H9 (cell line): ENCODE measurements around the gene PROCR. TPM values are rescaled to one million over a fixed set of nuclear protein-coding genes. Genes with fewer than 3 reads are reported as not detected.

Experiments
- DNase-seq: peaks from one replicate; pipeline ENCODE4 v3.0.0-alpha.2; 2017
- H2AFZ ChIP-seq: one replicate; pipeline ENCODE4 v1.6.1; 2013; ENCODE audit warnings: mild to moderate bottlenecking, low read length, control low read depth, moderate library complexity
- H2AK5ac ChIP-seq: 2 replicates; pipeline ENCODE4 v1.6.1; 2013; ENCODE audit warnings: low read length, control low read depth, mixed read lengths; ENCODE audit not compliant: insufficient read length
- H2BK120ac ChIP-seq: one replicate; pipeline ENCODE4 v1.6.1; 2013; ENCODE audit warnings: low read depth, mild to moderate bottlenecking, low read length, control low read depth, inconsistent platforms; ENCODE audit not compliant: poor library complexity, severe bottlenecking
- H2BK12ac ChIP-seq: 2 replicates; pipeline ENCODE4 v1.6.1; 2013; ENCODE audit warnings: low read length, control low read depth, mixed read lengths, low read depth; ENCODE audit not compliant: insufficient read length
- H2BK15ac ChIP-seq: 2 replicates; pipeline ENCODE4 v1.6.1; 2013; ENCODE audit warnings: low read depth, low read length, control low read depth
- H2BK20ac ChIP-seq: one replicate; pipeline ENCODE4 v1.6.1; 2013; ENCODE audit warnings: low read depth, mild to moderate bottlenecking, low read length, control low read depth, inconsistent platforms; ENCODE audit not compliant: poor library complexity, severe bottlenecking
- H2BK5ac ChIP-seq: 2 replicates; pipeline ENCODE4 v1.6.1; 2013; ENCODE audit warnings: low read length, control low read depth, mixed read lengths; ENCODE audit not compliant: insufficient read length
- H3K14ac ChIP-seq: 2 replicates; pipeline ENCODE4 v1.6.1; 2013; ENCODE audit warnings: low read length, control low read depth; ENCODE audit not compliant: insufficient read depth
- H3K18ac ChIP-seq: 2 replicates; pipeline ENCODE4 v1.6.1; 2013; ENCODE audit warnings: low read depth, mild to moderate bottlenecking, mixed read lengths, low read length, control low read depth; ENCODE audit not compliant: insufficient read length
- H3K23ac ChIP-seq: 2 replicates; pipeline ENCODE4 v1.6.1; 2013; ENCODE audit warnings: low read length, control low read depth, mixed read lengths, low read depth; ENCODE audit not compliant: insufficient read length
- H3K23me2 ChIP-seq: 2 replicates; pipeline ENCODE4 v1.6.1; 2013; ENCODE audit warnings: low read depth, mild to moderate bottlenecking, mixed read lengths, low read length, control low read depth; ENCODE audit not compliant: insufficient read length, poor library complexity, severe bottlenecking
- H3K27ac ChIP-seq: 2 replicates; pipeline ENCODE4 v1.5.1; 2013; ENCODE audit warnings: low read length, control low read depth, mixed read lengths, low read depth; ENCODE audit not compliant: insufficient read length
- H3K27me3 ChIP-seq: 2 replicates; pipeline ENCODE4 v1.6.1; 2013; ENCODE audit warnings: low read length, control low read depth, inconsistent platforms; ENCODE audit not compliant: insufficient read depth
- H3K4ac ChIP-seq: 2 replicates; pipeline ENCODE4 v1.6.1; 2013; ENCODE audit warnings: low read depth, mild to moderate bottlenecking, control low read depth, inconsistent platforms, low read length, moderate library complexity
- H3K4me1 ChIP-seq: 2 replicates; pipeline ENCODE4 v1.6.1; 2013; ENCODE audit warnings: low read length, control low read depth, inconsistent platforms; ENCODE audit not compliant: insufficient read depth
- H3K4me2 ChIP-seq: 2 replicates; pipeline ENCODE4 v1.6.1; 2013; ENCODE audit warnings: low read length, control low read depth, mixed read lengths; ENCODE audit not compliant: insufficient read length, insufficient read depth
- H3K56ac ChIP-seq: 2 replicates; pipeline ENCODE4 v1.6.1; 2013; ENCODE audit warnings: low read depth, mild to moderate bottlenecking, mixed read lengths, low read length, control low read depth; ENCODE audit not compliant: insufficient read length
- H3K79me1 ChIP-seq: 2 replicates; pipeline ENCODE4 v1.6.1; 2013; ENCODE audit warnings: low read depth, mild to moderate bottlenecking, moderate library complexity, low read length, control low read depth, inconsistent platforms; ENCODE audit not compliant: insufficient read depth, poor library complexity, severe bottlenecking
- H3K79me2 ChIP-seq: 2 replicates; pipeline ENCODE4 v1.6.1; 2013; ENCODE audit warnings: low read length, control low read depth, inconsistent platforms; ENCODE audit not compliant: insufficient read depth
- H3K9ac ChIP-seq: 2 replicates; pipeline ENCODE4 v1.6.1; 2013; ENCODE audit warnings: low read length, control low read depth, mixed read lengths; ENCODE audit not compliant: insufficient read length; ENCODE audit errors: extremely low read depth
- H3K9me3 ChIP-seq: one replicate; pipeline ENCODE4 v1.6.1; 2013; ENCODE audit warnings: low read depth, low read length, inconsistent platforms; ENCODE audit not compliant: control insufficient read depth
- H3T11ph ChIP-seq: one replicate; pipeline ENCODE4 v1.6.1; 2013; ENCODE audit warnings: mild to moderate bottlenecking, low read length, control low read depth, inconsistent platforms
- H4K20me1 ChIP-seq: one replicate; pipeline ENCODE4 v1.6.1; 2013; ENCODE audit not compliant: control insufficient read depth, insufficient read length, insufficient read depth
- H4K5ac ChIP-seq: 2 replicates; pipeline ENCODE4 v1.6.1; 2013; ENCODE audit warnings: low read depth, mild to moderate bottlenecking, mixed read lengths, low read length, control low read depth; ENCODE audit not compliant: insufficient read length
- H4K8ac ChIP-seq: replicated peaks from 2 replicates; pipeline ENCODE4 v1.6.1; 2013; ENCODE audit warnings: low read length, control low read depth, mixed read lengths, low read depth; ENCODE audit not compliant: insufficient read length
- H4K91ac ChIP-seq: 2 replicates; pipeline ENCODE4 v1.6.1; 2013; ENCODE audit warnings: low read depth, mild to moderate bottlenecking, moderate library complexity, mixed read lengths, low read length, control low read depth; ENCODE audit not compliant: insufficient read length
- H3K27ac Mint-ChIP-seq, 3 experiments: 2 replicates in 2 of 3; 3 replicates in 1 of 3; pipeline ENCODE4 v1.8.0; 2020 to 2021; ENCODE audit warnings: mixed read lengths in 3 of 3, mild to moderate bottlenecking in 1 of 3, moderate library complexity in 1 of 3
- H3K27me3 Mint-ChIP-seq: 2 replicates; pipeline ENCODE4 v1.8.0; 2021; ENCODE audit warnings: low read depth, mild to moderate bottlenecking, moderate library complexity, mixed read lengths
- H3K36me3 Mint-ChIP-seq, 3 experiments: 2 replicates in 2 of 3; 3 replicates in 1 of 3; pipeline ENCODE4 v1.8.0; 2020 to 2021; ENCODE audit warnings: low read depth in 3 of 3, mixed read lengths in 3 of 3; ENCODE audit not compliant: insufficient read depth in 1 of 3
- H3K4me1 Mint-ChIP-seq, 2 experiments: 2 replicates each; pipeline ENCODE4 v1.8.0; 2020; ENCODE audit warnings: mixed read lengths in 2 of 2
- H3K4me3 Mint-ChIP-seq, 2 experiments: 2 replicates in 1 of 2; 3 replicates in 1 of 2; pipeline ENCODE4 v1.8.0; 2020 to 2021; ENCODE audit warnings: mild to moderate bottlenecking in 2 of 2, mixed read lengths in 2 of 2, moderate library complexity in 1 of 2
- H3K9me3 Mint-ChIP-seq, 2 experiments: 2 replicates in 1 of 2; 3 replicates in 1 of 2; pipeline ENCODE4 v1.8.0; 2020; ENCODE audit warnings: mild to moderate bottlenecking in 2 of 2, mixed read lengths in 2 of 2, moderate library complexity in 1 of 2
- WGBS: extraction: QIAGEN DNeasy Blood & Tissue Kit; methylation state at CpG from one replicate; pipeline ENCODE4 v1.1.7; 2013; ENCODE audit warnings: missing lambda C conversion rate, low lambda C conversion rate, mixed read lengths; ENCODE audit not compliant: insufficient read length; ENCODE audit errors: extremely low coverage; 5-methylcytosine and 5-hydroxymethylcytosine counted together
- total RNA-seq: library from RNA; stranded (reverse); gene quantifications from 2 replicates; pipeline ENCODE4 v1.2.1, GENCODE V29; 2021
- TF ChIP-seq, protein P1 (sequence below): fragments of 200-600 bp; sonication (generic); conservative IDR thresholded peaks from 3 replicates; pipeline ENCODE4 v1.8.0; 2021; ENCODE audit warnings: antibody characterized with exemption, mild to moderate bottlenecking

The PROCR gene
- total RNA-seq, 1 experiment from 2014 or later: 6.4 TPM

DNA sequence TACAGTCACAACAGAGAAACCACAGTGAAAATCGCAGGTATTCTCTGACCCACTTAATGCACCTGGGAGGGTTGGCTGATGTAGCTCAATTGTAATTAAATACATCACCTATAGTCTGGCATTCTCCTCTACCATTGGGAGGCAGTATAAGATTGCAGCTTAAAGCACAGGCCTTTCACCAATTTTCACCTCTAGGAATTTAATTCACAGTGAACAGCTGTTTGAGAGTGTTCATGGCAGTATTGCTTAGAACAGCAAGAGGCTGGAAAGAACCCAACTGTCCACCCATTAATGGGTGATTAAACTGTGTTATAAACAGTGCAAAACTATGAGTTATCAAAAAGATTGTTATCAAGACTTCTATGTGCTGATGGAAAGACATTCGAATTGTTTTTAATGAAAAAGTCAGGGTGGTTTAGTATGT, 26.7 kb upstream of the PROCR start:
- H3K18ac ChIP-seq: no peak overlapping the region
- no peaks in the 10 kb centered on the region for H3K27me3 ChIP-seq
- DNase-seq: no peak
- H3K79me1 ChIP-seq: no peaks in the 10 kb centered on the region
- no peak overlapping the region for H4K91ac ChIP-seq
- no peak overlapping the region for H2BK120ac ChIP-seq
- H2BK15ac ChIP-seq: no peak overlapping the region
- no peak overlapping the region for H2BK5ac ChIP-seq
- H3K23ac ChIP-seq: no peak overlapping the region
- H2BK20ac ChIP-seq: no peak overlapping the region
- no peak overlapping the region for H3K27ac ChIP-seq
- peaks cover 2% of the 10 kb centered on the region; the same call in 1 of the 2 replicates for H3K4me1 ChIP-seq
- TF ChIP-seq, protein P1, sequence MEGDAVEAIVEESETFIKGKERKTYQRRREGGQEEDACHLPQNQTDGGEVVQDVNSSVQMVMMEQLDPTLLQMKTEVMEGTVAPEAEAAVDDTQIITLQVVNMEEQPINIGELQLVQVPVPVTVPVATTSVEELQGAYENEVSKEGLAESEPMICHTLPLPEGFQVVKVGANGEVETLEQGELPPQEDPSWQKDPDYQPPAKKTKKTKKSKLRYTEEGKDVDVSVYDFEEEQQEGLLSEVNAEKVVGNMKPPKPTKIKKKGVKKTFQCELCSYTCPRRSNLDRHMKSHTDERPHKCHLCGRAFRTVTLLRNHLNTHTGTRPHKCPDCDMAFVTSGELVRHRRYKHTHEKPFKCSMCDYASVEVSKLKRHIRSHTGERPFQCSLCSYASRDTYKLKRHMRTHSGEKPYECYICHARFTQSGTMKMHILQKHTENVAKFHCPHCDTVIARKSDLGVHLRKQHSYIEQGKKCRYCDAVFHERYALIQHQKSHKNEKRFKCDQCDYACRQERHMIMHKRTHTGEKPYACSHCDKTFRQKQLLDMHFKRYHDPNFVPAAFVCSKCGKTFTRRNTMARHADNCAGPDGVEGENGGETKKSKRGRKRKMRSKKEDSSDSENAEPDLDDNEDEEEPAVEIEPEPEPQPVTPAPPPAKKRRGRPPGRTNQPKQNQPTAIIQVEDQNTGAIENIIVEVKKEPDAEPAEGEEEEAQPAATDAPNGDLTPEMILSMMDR: peak; percentile 91
- H2BK12ac ChIP-seq: no peak overlapping the region
- H3K27ac Mint-ChIP-seq: peak overlapping the region in 1 of 3 experiments; percentile 70; a peak in 2 of 7 replicates
- no peak overlapping the region for H3K14ac ChIP-seq
- no peak overlapping the region for H3T11ph ChIP-seq
- no peak overlapping the region for H2AK5ac ChIP-seq
- peaks cover 0 to 39% (median 28%) of the 10 kb centered on the region in 3 experiments; a peak in 6 of 7 replicates for H3K36me3 Mint-ChIP-seq
- no peaks in the 10 kb centered on the region for H4K20me1 ChIP-seq
- H3K4me2 ChIP-seq: no peak overlapping the region
- no peak overlapping the region for H4K8ac ChIP-seq
- no peaks in the 10 kb centered on the region for H3K27me3 Mint-ChIP-seq
- no CpG with 5 or more reads among the region's 2 CpGs for WGBS
- no peaks in the 10 kb centered on the region; a peak in 1 of 5 replicates for H3K9me3 Mint-ChIP-seq
- H3K4ac ChIP-seq: no peak overlapping the region
- H2AFZ ChIP-seq: no peak overlapping the region
- no peak overlapping the region for H4K5ac ChIP-seq
- peak overlapping the region; percentile 14 to 27; a peak in 3 of 5 replicates for H3K4me3 Mint-ChIP-seq
- H3K79me2 ChIP-seq: no peaks in the 10 kb centered on the region
- H3K23me2 ChIP-seq: no peaks in the 10 kb centered on the region
- H3K9me3 ChIP-seq: no peaks in the 10 kb centered on the region
- peaks cover 17 to 28% of the 10 kb centered on the region in 2 experiments for H3K4me1 Mint-ChIP-seq
- H3K9ac ChIP-seq: no peak overlapping the region
- H3K56ac ChIP-seq: no peak overlapping the region
